AG04450 (cell line): ENCODE measurements around the gene KLHL21. TPM values are rescaled to one million over a fixed set of nuclear protein-coding genes. Genes with fewer than 3 reads are reported as not detected.

Experiments
- CTCF ChIA-PET: fragments of 300-600, 350-600 bp; formaldehyde crosslinking; extraction: SDS; loops from one replicate; lab custom pipeline; 2022; ENCODE audit warnings: antibody characterized with exemption, inconsistent platforms; lab: Charles Lee
- POLR2A ChIA-PET: fragments of 350-600 bp; formaldehyde crosslinking; extraction: SDS; loops from one replicate; lab custom pipeline; 2021; ENCODE audit warnings: antibody characterized with exemption, inconsistent platforms; lab: Yijun Ruan, JAX
- DNase-seq: peaks from one replicate; pipeline ENCODE4 v3.0.0-alpha.2; 2011; ENCODE audit warnings: low read depth, low spot score
- H3K27ac ChIP-seq: one replicate; pipeline ENCODE4 v1.5.1; 2012; ENCODE audit warnings: low read depth, low read length, control low read depth
- H3K27me3 ChIP-seq: one replicate; pipeline ENCODE4 v1.6.0; 2012; ENCODE audit warnings: low read length; ENCODE audit not compliant: control insufficient read depth, insufficient read depth
- H3K4me3 ChIP-seq: 2 replicates; pipeline ENCODE4 v1.5.1; 2011; ENCODE audit warnings: mild to moderate bottlenecking, low read depth, low read length, control low read depth
- H3K9me3 ChIP-seq: 2 replicates; pipeline ENCODE4 v1.5.1; 2012; ENCODE audit warnings: low read length; ENCODE audit not compliant: control insufficient read depth, insufficient read depth
- CTCF ChIP-seq: IDR thresholded peaks from 2 replicates; pipeline ENCODE4 v1.5.1; 2011; ENCODE audit warnings: low read depth, low read length, control low read depth, inconsistent platforms
- polyA plus RNA-seq: library from polyadenylated mRNA; depleted of rRNA; stranded (reverse); fragments of >200 nt; gene quantifications from 2 replicates; pipeline ENCODE4 v1.2.3, GENCODE V29; 2011

The KLHL21 gene
- polyA plus RNA-seq, 1 experiment: 11.7 TPM

GRCh38 chr1:6599141-6599975 is 3.3 kb downstream of the KLHL21 start:
- H3K27ac ChIP-seq: peak overlapping the region; percentile 2
- no peaks in the 10 kb centered on the region for H3K27me3 ChIP-seq

DNA sequence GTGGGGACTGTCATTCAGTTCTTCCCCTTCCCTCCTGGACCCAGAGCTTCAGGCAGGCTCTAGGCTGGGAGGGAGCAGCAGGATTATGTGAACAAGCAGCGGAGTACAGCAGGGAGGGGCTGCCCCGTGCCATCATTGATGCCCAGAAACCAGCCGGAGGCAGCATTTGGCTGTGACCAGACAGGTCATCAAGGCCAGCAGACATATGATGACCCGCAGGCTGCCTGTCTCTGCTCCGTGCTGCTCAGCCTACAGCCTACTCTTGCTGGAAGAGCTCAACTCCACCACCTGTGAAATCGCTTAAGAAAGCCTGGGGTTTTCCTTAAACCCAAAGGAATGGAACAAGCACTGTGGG is 4.9 kb downstream of the KLHL21 start:
- no peak for TF ChIP-seq CTCF
- no peaks in the 10 kb centered on the region; the same call in 1 of the 2 replicates for H3K9me3 ChIP-seq
- H3K4me3 ChIP-seq: no peak overlapping the region
- no peaks in the 10 kb centered on the region for H3K27me3 ChIP-seq
- no peak for DNase-seq
- ChIA-PET POLR2A (interaction anchor here (0.6 kb wide), 1 partner anchor 18 kb away, joined by 4 read pairs; the partner anchor contains the start of gene ZBTB48), CTCF (interaction anchor here (0.6 to 1.2 kb wide), 2 partner anchors 48 to 105 kb away, joined by 3 to 4 read pairs; no protein-coding TSS in a partner anchor)
- no peak overlapping the region for H3K27ac ChIP-seq

More at GRCh38 chr1:6599141-6599975, 3.3 kb downstream of the KLHL21 start:
- no peak for TF ChIP-seq CTCF
- Histone ChIP-seq H3K4me3 (peak overlapping the region; percentile 98), H3K9me3 (no peaks in the 10 kb centered on the region; the same call in 1 of the 2 replicates)
- ChIA-PET CTCF (interaction anchor here (0.6 to 1.6 kb wide), 3 partner anchors 43 to 47 kb away, joined by 3 to 5 read pairs (median 3); no protein-coding TSS in a partner anchor), POLR2A (no interaction called here)
- no peak for DNase-seq

- Histone ChIP-seq H3K27ac (no peak overlapping the region), H3K27me3 (no peaks in the 10 kb centered on the region), H3K4me3 (no peak overlapping the region), H3K9me3 (no peaks in the 10 kb centered on the region; the same call in 1 of the 2 replicates)
- no peak for TF ChIP-seq CTCF
- ChIA-PET CTCF (interaction anchor here (0.6 to 1.2 kb wide), 2 partner anchors 48 to 106 kb away, joined by 3 to 4 read pairs; no protein-coding TSS in a partner anchor), POLR2A (no interaction called here)
- no peak for DNase-seq
Measured at GRCh38 chr1:6596886-6597776, 5.5 kb downstream of the KLHL21 start.

- H3K27ac ChIP-seq: no peak overlapping the region
- no peak overlapping the region for H3K4me3 ChIP-seq
- CTCF ChIA-PET: interaction anchor here (0.6 kb wide), 1 partner anchor 35 kb away, joined by 3 read pairs; no protein-coding TSS in a partner anchor
- no peaks in the 10 kb centered on the region; the same call in 1 of the 2 replicates for H3K9me3 ChIP-seq
- POLR2A ChIA-PET: no interaction called here
- TF ChIP-seq CTCF: no peak
- no peaks in the 10 kb centered on the region for H3K27me3 ChIP-seq
- DNase-seq: no peak
Measured at GRCh38 chr1:6596351-6596750, 6.3 kb downstream of the KLHL21 start.
